Measurements from ENCODE around the gene HRK.

HRK gene

DNA sequence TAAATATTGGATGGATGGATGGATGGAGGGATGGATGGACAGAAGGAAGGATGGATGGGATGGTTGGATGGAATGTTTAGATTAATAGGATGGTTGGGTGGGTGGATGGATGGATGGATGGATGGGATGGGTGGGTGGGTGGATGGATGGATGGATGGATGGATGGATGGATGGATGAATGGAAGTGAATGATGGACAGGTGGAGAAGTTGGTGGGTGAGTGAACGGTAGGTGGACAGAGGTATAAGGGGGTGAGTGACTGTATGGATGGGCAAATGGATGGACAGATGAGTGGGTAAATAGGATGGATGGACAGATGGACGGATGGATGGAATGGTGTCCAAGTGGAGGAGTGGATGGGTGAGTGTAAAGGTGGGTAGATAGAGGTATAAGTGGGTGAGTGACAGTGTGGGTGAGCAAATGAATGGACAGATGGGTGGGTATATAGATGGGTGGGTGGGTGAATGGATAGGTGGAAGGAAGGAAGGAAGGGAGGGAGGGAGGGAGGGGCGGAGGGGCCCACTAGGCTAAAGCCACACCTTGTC, 41.9 kb downstream of the HRK start:
- TF ChIP-seq BHLHE40 (IDR thresholded peaks at IDR 0.05; ENCODE audit: borderline replicate concordance), result no peak
- no peak for TF ChIP-seq ZNF384 (IDR thresholded peaks at IDR 0.05)
- no peak for TF ChIP-seq CTBP1 (IDR thresholded peaks at IDR 0.05; ENCODE audit: borderline replicate concordance)
- TF ChIP-seq, protein P1, sequence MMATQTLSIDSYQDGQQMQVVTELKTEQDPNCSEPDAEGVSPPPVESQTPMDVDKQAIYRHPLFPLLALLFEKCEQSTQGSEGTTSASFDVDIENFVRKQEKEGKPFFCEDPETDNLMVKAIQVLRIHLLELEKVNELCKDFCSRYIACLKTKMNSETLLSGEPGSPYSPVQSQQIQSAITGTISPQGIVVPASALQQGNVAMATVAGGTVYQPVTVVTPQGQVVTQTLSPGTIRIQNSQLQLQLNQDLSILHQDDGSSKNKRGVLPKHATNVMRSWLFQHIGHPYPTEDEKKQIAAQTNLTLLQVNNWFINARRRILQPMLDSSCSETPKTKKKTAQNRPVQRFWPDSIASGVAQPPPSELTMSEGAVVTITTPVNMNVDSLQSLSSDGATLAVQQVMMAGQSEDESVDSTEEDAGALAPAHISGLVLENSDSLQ (IDR thresholded peaks at IDR 0.05), result no peak
- POLR2A ChIA-PET, result no interaction called here

DNA sequence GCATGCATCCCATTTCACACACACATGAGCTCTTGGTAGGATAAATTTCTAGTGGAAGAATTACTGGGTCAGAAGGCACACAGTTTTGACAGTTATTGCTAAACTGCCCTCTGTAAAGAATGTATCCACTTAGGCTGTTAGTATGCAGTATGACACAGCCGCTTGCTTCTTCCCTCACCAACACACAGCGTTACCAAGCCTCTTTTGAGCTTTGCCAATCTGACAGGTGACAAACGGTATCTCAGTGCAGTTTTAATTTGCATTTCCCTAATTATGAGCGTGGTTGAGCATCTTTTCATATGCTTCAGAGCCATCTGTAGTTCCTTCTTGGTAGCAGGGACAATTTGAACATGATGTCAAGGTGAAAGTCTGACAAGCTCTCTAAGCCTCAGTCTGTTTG, 42.9 kb downstream of the HRK start:
- no peak for TF ChIP-seq FOXM1 (IDR thresholded peaks at IDR 0.05; ENCODE audit: borderline replicate concordance)
- CTCF ChIA-PET, result interaction anchor here (0.7 kb wide), 1 partner anchor 25 kb away, joined by 4 read pairs; no protein-coding TSS in a partner anchor
- POLR2A ChIA-PET, result no interaction called here
- DNase-seq (ENCODE audit: extremely low spot score), result no peak

More for the DNA sequence above, 41.9 kb downstream of the HRK start:
- no peak for DNase-seq (ENCODE audit: extremely low spot score)
- CTCF ChIA-PET, result no interaction called here

DNA sequence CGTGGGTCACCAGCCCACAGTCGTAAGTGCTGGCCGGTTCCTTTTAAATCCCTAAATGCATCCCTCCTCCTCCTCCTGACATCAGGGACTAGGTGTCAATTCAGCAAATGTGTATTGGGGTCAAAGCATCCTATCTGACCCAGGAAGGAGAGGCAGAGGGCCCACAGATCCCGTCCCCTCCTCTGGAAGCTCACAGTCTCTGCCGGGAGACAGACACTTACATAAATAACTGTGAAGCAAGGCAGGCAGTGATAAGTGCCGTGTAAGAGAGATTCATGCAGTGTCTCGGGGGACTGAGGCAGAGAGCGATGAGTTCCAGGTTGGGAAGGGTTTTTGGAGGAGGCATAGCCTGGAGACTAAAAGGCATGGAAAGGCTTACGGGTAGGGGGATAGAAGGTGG, 44.1 kb downstream of the HRK start:
- ChIA-PET CTCF (no interaction called here), POLR2A (no interaction called here)
- no peak for DNase-seq (ENCODE audit: extremely low spot score)

DNA sequence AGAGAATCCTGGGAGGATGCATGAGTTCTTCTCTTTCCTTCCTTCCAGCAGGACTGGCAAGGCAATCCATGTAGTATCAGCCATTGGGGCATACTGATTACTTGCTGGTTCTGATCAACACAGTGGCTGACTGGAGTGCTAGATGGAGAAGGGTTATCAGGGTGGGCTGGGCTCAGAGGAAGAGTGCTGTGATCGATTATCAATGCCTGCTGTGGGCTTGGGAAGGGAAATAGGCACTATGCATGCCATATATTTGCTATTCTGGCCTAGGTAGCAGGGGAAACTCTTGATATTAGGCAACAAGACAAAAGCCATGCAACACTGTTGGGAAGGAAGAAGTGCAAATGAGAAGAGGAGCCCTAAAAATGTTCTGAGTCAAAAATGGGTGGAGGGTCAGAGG, 45.8 kb downstream of the HRK start:
- ChIA-PET POLR2A (no interaction called here), CTCF (no interaction called here)
- no peak for TF ChIP-seq NFRKB (IDR thresholded peaks at IDR 0.05)
- TF ChIP-seq FOXK2 (IDR thresholded peaks at IDR 0.05), result no peak
- TF ChIP-seq ARNT (IDR thresholded peaks at IDR 0.05), result no peak
- no peak for TF ChIP-seq HDGF (IDR thresholded peaks at IDR 0.05; ENCODE audit: borderline replicate concordance)
- TF ChIP-seq FOXM1 (IDR thresholded peaks at IDR 0.05; ENCODE audit: borderline replicate concordance), result no peak
- no peak for TF ChIP-seq ELF4 (IDR thresholded peaks at IDR 0.05)
- no peak for TF ChIP-seq LEF1 (IDR thresholded peaks at IDR 0.05; ENCODE audit: borderline replicate concordance)
- DNase-seq (ENCODE audit: extremely low spot score), result no peak

More for the DNA sequence above, 44.1 kb downstream of the HRK start:
- TF ChIP-seq NFRKB (IDR thresholded peaks at IDR 0.05) (no peak), BHLHE40 (IDR thresholded peaks at IDR 0.05; ENCODE audit: borderline replicate concordance) (no peak), HDGF (IDR thresholded peaks at IDR 0.05; ENCODE audit: borderline replicate concordance) (no peak), SP1 (IDR thresholded peaks at IDR 0.05) (no peak), ELF4 (IDR thresholded peaks at IDR 0.05) (no peak), ZNF384 (IDR thresholded peaks at IDR 0.05) (no peak), LEF1 (IDR thresholded peaks at IDR 0.05; ENCODE audit: borderline replicate concordance) (no peak), FOXK2 (IDR thresholded peaks at IDR 0.05) (no peak), CTBP1 (IDR thresholded peaks at IDR 0.05; ENCODE audit: borderline replicate concordance) (no peak), FOXA1 (IDR thresholded peaks at IDR 0.05) (no peak), TARDBP (IDR thresholded peaks at IDR 0.05) (no peak), SUZ12 (IDR thresholded peaks at IDR 0.05) (no peak), L3MBTL2 (conservative IDR thresholded peaks at IDR 0.05) (no peak)
- TF ChIP-seq, protein P1 (IDR thresholded peaks at IDR 0.05), result no peak

DNA sequence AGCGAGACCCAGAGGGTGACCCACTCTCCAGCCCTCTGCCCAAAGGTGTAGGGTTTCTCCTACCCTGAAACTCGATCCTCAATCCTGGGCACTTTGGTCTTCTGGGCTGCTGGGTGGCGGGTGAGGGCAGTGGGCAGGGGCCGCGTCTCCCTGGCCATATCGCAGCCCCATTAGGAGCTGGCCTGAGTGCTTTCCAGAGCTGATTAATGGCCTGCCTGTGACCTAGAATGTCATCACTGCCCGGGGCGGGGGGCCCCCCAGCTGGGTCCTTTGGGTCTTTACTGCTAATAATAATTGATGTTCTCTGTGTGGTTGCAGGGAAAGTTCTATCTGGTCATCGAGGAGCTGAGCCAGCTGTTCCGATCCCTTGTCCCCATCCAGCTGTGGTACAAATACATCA, 47.8 kb downstream of the HRK start:
- DNase-seq (ENCODE audit: extremely low spot score), result no peak
- CTCF ChIA-PET, result no interaction called here
- TF ChIP-seq LEF1 (IDR thresholded peaks at IDR 0.05; ENCODE audit: borderline replicate concordance), result no peak
- no peak for TF ChIP-seq SP1 (IDR thresholded peaks at IDR 0.05)
- POLR2A ChIA-PET, result interaction anchor here (0.6 kb wide), 1 partner anchor 121 kb away, joined by 3 read pairs; no protein-coding TSS in a partner anchor

DNA sequence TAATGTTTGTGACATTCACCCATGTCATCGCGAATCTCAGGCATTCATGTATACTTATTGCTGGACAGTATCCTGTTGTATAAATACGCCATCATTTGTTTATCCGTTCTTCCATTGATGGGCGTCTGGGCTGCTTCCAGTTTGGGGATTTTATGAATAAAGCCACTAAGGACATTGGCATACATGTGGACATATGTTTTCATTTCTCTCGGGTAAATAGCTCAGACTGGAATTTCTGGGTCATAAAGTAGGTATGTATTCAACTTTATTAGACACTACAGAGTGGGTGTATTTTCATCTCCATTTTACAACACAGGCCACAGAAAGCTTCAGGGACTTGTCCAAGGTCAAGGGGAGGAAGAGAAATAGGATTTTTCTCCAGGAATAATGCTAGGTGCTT, 48.9 kb downstream of the HRK start:
- POLR2A ChIA-PET, result no interaction called here
- DNase-seq (ENCODE audit: extremely low spot score), result no peak
- TF ChIP-seq TARDBP (IDR thresholded peaks at IDR 0.05) (no peak), SUZ12 (IDR thresholded peaks at IDR 0.05) (no peak), HDGF (IDR thresholded peaks at IDR 0.05; ENCODE audit: borderline replicate concordance) (no peak), FOXA1 (IDR thresholded peaks at IDR 0.05) (no peak)
- CTCF ChIA-PET, result no interaction called here

DNA sequence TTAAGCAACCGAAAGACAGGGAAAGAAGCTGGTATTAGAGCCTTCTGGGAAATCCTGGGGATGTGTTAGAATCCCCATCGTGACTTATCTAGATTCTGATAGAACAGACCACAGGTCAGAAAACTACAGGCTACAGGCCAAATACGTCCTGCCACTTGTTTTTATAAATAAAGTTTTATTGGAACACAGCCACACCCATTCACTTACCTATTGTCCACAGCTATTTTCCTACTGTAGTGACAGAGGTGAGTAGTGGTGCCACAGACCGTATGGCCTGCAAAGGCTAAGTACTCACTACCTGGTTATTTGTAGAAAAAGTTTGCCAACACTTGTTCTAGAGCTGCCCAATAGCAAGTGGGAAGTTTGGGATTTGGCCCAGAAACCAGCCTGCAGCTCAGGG, 53.8 kb downstream of the HRK start:
- no peak for TF ChIP-seq TARDBP (IDR thresholded peaks at IDR 0.05)
- TF ChIP-seq ARNT (IDR thresholded peaks at IDR 0.05), result no peak
- TF ChIP-seq FOXA1 (IDR thresholded peaks at IDR 0.05), result no peak
- no peak for TF ChIP-seq HDGF (IDR thresholded peaks at IDR 0.05; ENCODE audit: borderline replicate concordance)
- no peak for TF ChIP-seq SP1 (IDR thresholded peaks at IDR 0.05)
- no peak for TF ChIP-seq ZNF384 (IDR thresholded peaks at IDR 0.05)
- TF ChIP-seq, protein P1 (IDR thresholded peaks at IDR 0.05), result no peak
- no peak for TF ChIP-seq NFRKB (IDR thresholded peaks at IDR 0.05)
- TF ChIP-seq LEF1 (IDR thresholded peaks at IDR 0.05; ENCODE audit: borderline replicate concordance), result no peak
- TF ChIP-seq CTBP1 (IDR thresholded peaks at IDR 0.05; ENCODE audit: borderline replicate concordance), result no peak
- TF ChIP-seq ELF4 (IDR thresholded peaks at IDR 0.05), result no peak
- TF ChIP-seq L3MBTL2 (conservative IDR thresholded peaks at IDR 0.05), result no peak
- no peak for TF ChIP-seq SUZ12 (IDR thresholded peaks at IDR 0.05)
- no peak for TF ChIP-seq FOXK2 (IDR thresholded peaks at IDR 0.05)
- ChIA-PET CTCF (no interaction called here), POLR2A (no interaction called here)
- DNase-seq (ENCODE audit: extremely low spot score), result no peak
